LNCAP (cell line): Measurements from ENCODE around the gene KRT8.

Experiments
- TF ChIP-seq, protein P1 (sequence below): fragments of 450-650 bp; IDR thresholded peaks from 2 replicates; pipeline ENCODE4 v1.5.1; 2017; ENCODE audit warnings: mild to moderate bottlenecking

Gene KRT8

DNA sequence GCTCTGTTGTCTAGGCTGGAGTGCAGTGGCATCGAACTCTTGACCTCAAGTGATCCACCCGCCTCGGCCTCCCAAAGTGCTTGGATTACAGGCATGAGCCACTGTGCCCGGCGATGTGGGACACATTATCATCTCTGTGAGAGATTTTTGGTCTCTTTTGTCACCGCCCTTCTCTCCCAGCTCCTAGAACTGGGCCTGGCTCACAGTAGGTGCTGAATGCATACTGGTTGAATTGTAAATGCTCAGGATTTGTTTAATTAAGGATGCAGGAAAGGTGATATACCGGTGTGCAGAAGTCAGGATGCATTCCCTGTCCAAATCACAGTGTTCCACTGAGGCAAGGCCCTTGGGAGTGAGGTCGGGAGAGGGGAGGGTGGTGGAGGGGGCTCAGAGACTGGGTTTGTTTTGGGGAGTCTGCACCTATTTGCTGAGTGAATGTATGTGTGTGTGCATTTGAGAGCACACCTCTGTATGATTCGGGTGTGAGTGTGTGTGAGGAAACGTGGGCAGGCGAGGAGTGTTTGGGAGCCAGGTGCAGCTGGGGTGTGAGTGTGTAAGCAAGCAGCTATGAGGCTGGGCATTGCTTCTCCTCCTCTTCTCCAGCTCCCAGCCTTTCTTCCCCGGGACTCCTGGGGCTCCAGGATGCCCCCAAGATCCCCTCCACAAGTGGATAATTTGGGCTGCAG, 43.0 kb upstream of the KRT8 start:
- TF ChIP-seq, protein P1, sequence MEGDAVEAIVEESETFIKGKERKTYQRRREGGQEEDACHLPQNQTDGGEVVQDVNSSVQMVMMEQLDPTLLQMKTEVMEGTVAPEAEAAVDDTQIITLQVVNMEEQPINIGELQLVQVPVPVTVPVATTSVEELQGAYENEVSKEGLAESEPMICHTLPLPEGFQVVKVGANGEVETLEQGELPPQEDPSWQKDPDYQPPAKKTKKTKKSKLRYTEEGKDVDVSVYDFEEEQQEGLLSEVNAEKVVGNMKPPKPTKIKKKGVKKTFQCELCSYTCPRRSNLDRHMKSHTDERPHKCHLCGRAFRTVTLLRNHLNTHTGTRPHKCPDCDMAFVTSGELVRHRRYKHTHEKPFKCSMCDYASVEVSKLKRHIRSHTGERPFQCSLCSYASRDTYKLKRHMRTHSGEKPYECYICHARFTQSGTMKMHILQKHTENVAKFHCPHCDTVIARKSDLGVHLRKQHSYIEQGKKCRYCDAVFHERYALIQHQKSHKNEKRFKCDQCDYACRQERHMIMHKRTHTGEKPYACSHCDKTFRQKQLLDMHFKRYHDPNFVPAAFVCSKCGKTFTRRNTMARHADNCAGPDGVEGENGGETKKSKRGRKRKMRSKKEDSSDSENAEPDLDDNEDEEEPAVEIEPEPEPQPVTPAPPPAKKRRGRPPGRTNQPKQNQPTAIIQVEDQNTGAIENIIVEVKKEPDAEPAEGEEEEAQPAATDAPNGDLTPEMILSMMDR, result no peak

DNA sequence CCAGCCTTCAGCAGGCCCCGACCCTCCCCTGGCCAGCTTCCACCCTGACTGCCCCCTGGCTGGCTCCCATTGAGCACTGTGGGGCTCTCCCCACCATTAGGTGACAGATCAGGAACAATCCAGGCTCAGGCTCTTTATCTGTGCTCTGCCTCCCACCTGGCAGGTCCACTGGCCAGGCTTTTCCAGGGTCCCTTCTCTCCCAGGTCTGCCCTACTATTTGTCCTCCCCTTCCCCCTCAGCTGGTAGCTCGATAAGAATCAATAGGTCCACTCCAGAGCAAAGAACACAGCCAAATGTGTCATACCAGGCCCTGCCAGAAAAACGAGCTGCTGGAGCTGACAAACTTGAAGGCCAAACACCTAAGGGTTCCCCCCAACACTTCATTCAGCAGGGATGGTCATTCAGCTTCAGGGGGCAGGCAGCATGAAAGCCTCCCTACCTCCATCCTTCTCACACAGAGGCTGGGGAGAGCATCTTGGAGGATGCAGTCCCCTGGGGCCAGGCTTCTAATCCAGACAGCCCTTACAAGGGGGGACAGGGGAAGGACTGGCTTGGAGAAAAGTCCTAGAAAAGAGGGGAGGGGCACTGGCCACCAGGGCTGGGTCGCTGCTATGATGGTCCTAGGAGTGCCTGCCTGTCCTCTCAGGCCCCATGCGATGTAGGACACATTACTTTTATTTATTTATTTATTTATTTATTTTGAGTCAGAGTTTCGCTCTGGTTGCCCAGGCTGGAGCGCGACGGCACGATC, 42.1 kb upstream of the KRT8 start:
- TF ChIP-seq, protein P1, result no peak

DNA sequence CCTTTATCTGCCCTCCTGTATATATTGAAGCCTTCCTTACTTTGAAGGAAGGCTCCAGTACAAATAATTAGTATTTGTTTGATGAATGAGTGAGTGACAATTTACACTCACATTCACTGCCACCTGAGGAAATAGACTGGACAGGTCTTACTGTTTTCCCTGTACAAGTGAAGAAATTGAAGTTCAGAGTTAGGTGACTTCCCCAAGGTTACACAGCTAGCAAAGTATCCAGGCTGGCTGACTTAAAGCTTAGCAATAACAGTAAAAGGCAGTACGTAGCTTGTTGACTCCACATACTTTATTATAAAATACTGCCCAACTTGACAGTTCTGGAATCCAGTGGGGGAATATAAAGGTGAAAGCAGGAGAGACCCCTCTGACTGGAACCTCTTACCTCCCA, 41.5 kb upstream of the KRT8 start:
- TF ChIP-seq, protein P1, result no peak

DNA sequence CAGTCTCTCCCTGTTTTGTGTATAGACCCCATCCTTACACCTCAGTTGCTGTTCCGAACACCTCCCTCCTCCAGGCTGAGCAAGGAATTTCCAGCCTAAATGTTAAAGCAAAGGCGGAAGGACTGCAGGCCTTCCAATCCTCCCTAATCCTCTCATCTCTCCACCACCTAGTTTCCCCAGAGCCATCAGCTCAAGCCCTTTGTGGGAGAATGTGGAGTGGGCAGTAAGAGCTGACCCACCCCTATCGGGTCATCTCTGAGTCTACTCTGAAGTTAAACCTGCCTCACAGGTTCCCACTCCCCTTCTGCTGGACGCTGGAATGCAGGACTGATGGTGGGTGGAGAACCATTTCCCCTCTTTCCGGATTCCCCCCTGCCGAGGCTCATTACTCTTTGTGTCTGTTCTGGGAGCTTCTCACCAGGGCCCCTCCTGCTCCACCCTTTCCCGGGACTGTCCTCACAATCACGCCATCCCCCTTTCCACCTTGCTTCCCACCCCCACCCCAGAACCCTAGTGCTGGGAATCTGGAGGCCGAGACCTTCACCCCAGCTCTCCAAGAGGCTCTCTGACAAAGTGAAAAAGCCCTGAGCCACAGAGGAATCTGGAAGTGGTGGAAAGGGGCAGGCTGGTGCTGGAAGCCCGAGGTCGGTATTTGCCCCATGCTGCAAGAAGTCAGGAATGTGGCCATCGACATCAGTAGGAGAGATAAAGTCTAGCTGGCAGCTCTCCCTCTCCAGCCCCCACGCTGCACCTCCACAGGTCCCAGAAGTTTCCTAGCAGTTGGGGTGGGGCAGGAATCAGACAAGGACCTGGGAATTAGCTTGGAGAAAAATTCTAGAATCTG, 40.7 kb upstream of the KRT8 start:
- TF ChIP-seq, protein P1, result no peak

DNA sequence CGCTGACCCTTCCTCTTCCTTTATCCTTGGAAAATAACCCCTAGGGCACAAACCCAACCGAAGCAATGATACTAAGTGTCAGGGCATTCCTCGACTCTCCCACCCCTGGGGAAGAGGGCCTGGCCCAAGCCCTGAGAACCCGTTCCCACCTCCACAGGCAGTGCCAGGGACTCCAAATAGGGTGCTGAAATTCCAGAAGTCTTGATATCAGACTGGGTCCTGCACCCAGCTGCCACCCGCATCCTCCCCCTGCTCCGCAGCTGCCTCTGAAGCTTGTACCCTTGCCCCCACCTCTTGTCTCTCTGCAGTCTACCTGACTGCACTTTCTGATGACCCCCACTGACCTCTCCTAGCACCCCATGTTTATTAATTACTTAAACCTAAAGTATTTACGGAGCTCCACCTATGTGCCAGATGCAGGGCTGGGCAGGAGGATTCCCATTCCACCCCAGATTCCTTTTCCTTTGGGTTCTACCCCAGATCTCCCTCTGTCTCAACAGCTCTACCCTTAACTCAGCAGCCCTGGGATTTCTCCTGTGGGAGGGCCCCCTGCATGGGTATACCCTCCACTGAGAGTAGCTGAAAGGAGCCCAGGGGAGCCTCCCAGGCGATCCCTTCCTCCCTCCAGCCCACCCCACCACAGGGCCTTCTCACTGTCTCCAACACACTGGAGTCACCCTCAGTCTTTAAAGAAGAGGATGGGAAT, 40.0 kb upstream of the KRT8 start:
- TF ChIP-seq, protein P1, result no peak

DNA sequence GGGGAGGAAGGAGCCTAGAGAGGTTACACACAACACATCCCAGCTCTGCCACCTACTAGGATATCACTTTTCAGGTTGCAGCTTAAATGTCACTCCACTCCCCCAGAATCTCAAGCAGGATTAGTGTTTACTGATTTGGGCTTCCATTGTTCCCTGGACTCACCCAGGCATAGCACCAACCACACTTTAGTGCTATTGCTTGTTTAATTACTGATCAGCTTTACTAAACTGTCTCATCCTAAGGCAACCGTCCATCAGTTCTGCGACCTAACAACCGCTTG, 38.0 kb upstream of the KRT8 start:
- TF ChIP-seq, protein P1, result no peak
